Activated CD4-positive, alpha-beta memory T cell treated with anti-CD3 and anti-CD28 coated beads for 36 hours (primary cell): ENCODE measurements around the gene APOC1. TPM values are rescaled to one million over a fixed set of nuclear protein-coding genes. Genes with fewer than 3 reads are reported as not detected.
"Not testable (repeated sequence)": the region's sequence is repeated elsewhere in the genome, so short reads cannot be mapped to it uniquely, and the experiment has no call there.

Source experiments
- CTCF ChIA-PET: fragments of 350-600 bp; sonication (Branson Sonifier 250); formaldehyde crosslinking; loops from one replicate; lab custom pipeline; 2021; ENCODE audit warnings: antibody characterized with exemption, inconsistent platforms; lab: Charles Lee
- POLR2A ChIA-PET: fragments of 350-600 bp; sonication (Branson Sonifier 250); formaldehyde crosslinking; loops from one replicate; lab custom pipeline; 2021; ENCODE audit warnings: antibody characterized with exemption; lab: Charles Lee
- DNase-seq: peaks from one replicate; pipeline ENCODE4 v3.0.0-alpha.2; 2020
- H3K27ac Mint-ChIP-seq: one replicate; pipeline ENCODE4 v1.8.0; 2021; ENCODE audit warnings: mixed read lengths
- H3K27me3 Mint-ChIP-seq: one replicate; pipeline ENCODE4 v1.8.0; 2021; ENCODE audit warnings: mixed read lengths
- H3K36me3 Mint-ChIP-seq: one replicate; pipeline ENCODE4 v1.8.0; 2021; ENCODE audit warnings: mixed read lengths
- H3K4me1 Mint-ChIP-seq: one replicate; pipeline ENCODE4 v1.8.0; 2021; ENCODE audit warnings: low read depth, mixed read lengths
- H3K4me3 Mint-ChIP-seq: one replicate; pipeline ENCODE4 v1.8.0; 2021; ENCODE audit warnings: mild to moderate bottlenecking, mixed read lengths
- H3K9me3 Mint-ChIP-seq: one replicate; pipeline ENCODE4 v1.8.0; 2021; ENCODE audit warnings: mixed read lengths
- intact Hi-C: fragments of 100-400 bp; cut with micrococcal nuclease; formaldehyde crosslinking; loops from one replicate; pipeline ENCODE4 v1.15.1; 2023
- total RNA-seq, 2 experiments: library from RNA; stranded (reverse); gene quantifications; one replicate each; pipeline ENCODE4 v1.2.3, GENCODE V29; 2021

APOC1 gene
- total RNA-seq, 2 experiments from 2014 or later = 1.4 to 2.2 TPM

- POLR2A ChIA-PET = no interaction called here
- CTCF ChIA-PET = no interaction called here
Observed at GRCh38 chr19:44879309-44880065, 34.9 kb upstream of the APOC1 start.

GRCh38 chr19:44882063-44882462, 32.3 kb upstream of the APOC1 start:
- Mint-ChIP-seq H3K27me3 (peaks cover 2% of the 10 kb centered on the region), H3K4me3 (no peak overlapping the region), H3K9me3 (no peaks in the 10 kb centered on the region), H3K27ac (no peak overlapping the region), H3K4me1 (peaks cover 3% of the 10 kb centered on the region), H3K36me3 (no peaks in the 10 kb centered on the region)
- ChIA-PET POLR2A (no interaction called here), CTCF (no interaction called here)
- no peak for DNase-seq
- intact Hi-C loops = no loop called here

More at GRCh38 chr19:44879309-44880065, 34.9 kb upstream of the APOC1 start:
- H3K36me3 Mint-ChIP-seq = no peaks in the 10 kb centered on the region
- peaks cover 5% of the 10 kb centered on the region for H3K4me1 Mint-ChIP-seq
- no peak overlapping the region for H3K27ac Mint-ChIP-seq
- intact Hi-C loops = no loop called here
- H3K27me3 Mint-ChIP-seq = peaks cover 2% of the 10 kb centered on the region
- no peak for DNase-seq
- H3K9me3 Mint-ChIP-seq = no peaks in the 10 kb centered on the region
- no peak overlapping the region for H3K4me3 Mint-ChIP-seq

GRCh38 chr19:44882619-44883397, 31.6 kb upstream of the APOC1 start:
- H3K27me3 Mint-ChIP-seq, H3K36me3 Mint-ChIP-seq, H3K4me1 Mint-ChIP-seq, H3K27ac Mint-ChIP-seq, H3K9me3 Mint-ChIP-seq, intact Hi-C loops, H3K4me3 Mint-ChIP-seq, DNase-seq, POLR2A ChIA-PET: not testable (repeated sequence)
- CTCF ChIA-PET = interaction anchor here (0.7 kb wide), 1 partner anchor 294 kb away, joined by 3 read pairs; no protein-coding TSS in a partner anchor

GRCh38 chr19:44883922-44884321, 30.5 kb upstream of the APOC1 start:
- Mint-ChIP-seq H3K4me1 (no peaks in the 10 kb centered on the region), H3K9me3 (no peaks in the 10 kb centered on the region), H3K36me3 (no peaks in the 10 kb centered on the region), H3K27me3 (peaks cover 2% of the 10 kb centered on the region), H3K27ac (no peak overlapping the region), H3K4me3 (no peak overlapping the region)
- ChIA-PET CTCF (no interaction called here), POLR2A (no interaction called here)
- intact Hi-C loops = no loop called here
- DNase-seq = no peak

GRCh38 chr19:44884566-44884965, 29.8 kb upstream of the APOC1 start:
- Mint-ChIP-seq H3K4me3 (no peak overlapping the region), H3K27me3 (peaks cover 2% of the 10 kb centered on the region), H3K4me1 (peaks cover 2% of the 10 kb centered on the region), H3K27ac (no peak overlapping the region), H3K36me3 (no peaks in the 10 kb centered on the region), H3K9me3 (no peaks in the 10 kb centered on the region)
- POLR2A ChIA-PET = no interaction called here
- intact Hi-C loops = no loop called here
- DNase-seq = no peak
- CTCF ChIA-PET = no interaction called here

- Mint-ChIP-seq H3K27ac (no peak overlapping the region), H3K4me3 (no peak overlapping the region), H3K9me3 (no peaks in the 10 kb centered on the region), H3K36me3 (peaks cover 4% of the 10 kb centered on the region), H3K27me3 (no peaks in the 10 kb centered on the region), H3K4me1 (peaks cover 6% of the 10 kb centered on the region)
- CTCF ChIA-PET = no interaction called here
- POLR2A ChIA-PET = no interaction called here
- DNase-seq = no peak
- intact Hi-C loops = no loop called here
Observed at GRCh38 chr19:44886141-44886540, 28.3 kb upstream of the APOC1 start.

GRCh38 chr19:44887648-44888047, 26.8 kb upstream of the APOC1 start:
- Mint-ChIP-seq H3K27me3 (no peaks in the 10 kb centered on the region), H3K4me3 (no peak overlapping the region), H3K4me1 (peaks cover 17% of the 10 kb centered on the region), H3K27ac (no peak overlapping the region), H3K36me3 (peaks cover 14% of the 10 kb centered on the region), H3K9me3 (no peaks in the 10 kb centered on the region)
- ChIA-PET POLR2A (no interaction called here), CTCF (no interaction called here)
- intact Hi-C loops = no loop called here
- DNase-seq = no peak

- H3K9me3 Mint-ChIP-seq, DNase-seq, H3K4me3 Mint-ChIP-seq, CTCF ChIA-PET, POLR2A ChIA-PET, H3K27me3 Mint-ChIP-seq, H3K27ac Mint-ChIP-seq, intact Hi-C loops: not testable (repeated sequence)
- Mint-ChIP-seq H3K4me1 (peaks cover 24% of the 10 kb centered on the region), H3K36me3 (peaks cover 21% of the 10 kb centered on the region)
Observed at GRCh38 chr19:44888335-44888734, 26.1 kb upstream of the APOC1 start.

GRCh38 chr19:44889830-44890365, 24.5 kb upstream of the APOC1 start:
- Mint-ChIP-seq H3K27ac (peak overlapping the region; percentile 97), H3K9me3 (no peaks in the 10 kb centered on the region), H3K27me3 (no peaks in the 10 kb centered on the region), H3K4me1 (peaks cover 25% of the 10 kb centered on the region), H3K4me3 (peak overlapping the region; percentile 85), H3K36me3 (peaks cover 30% of the 10 kb centered on the region)
- POLR2A ChIA-PET = interaction anchor here (0.7 to 1.0 kb wide), 2 partner anchors 112 to 166 kb away, joined by 3 to 4 read pairs; no protein-coding TSS in a partner anchor
- intact Hi-C loops = loop anchor here (1.0 to 2.0 kb wide), 7 partner anchors 45 to 288 kb away; partner anchors contain the start of genes BLOC1S3, CLASRP, RELB and TRAPPC6A
- CTCF ChIA-PET = interaction anchor here (0.6 to 3.6 kb wide), 8 partner anchors 9 to 289 kb away, joined by 3 to 23 read pairs (median 3); partner anchors contain the start of genes APOE, BLOC1S3 and NECTIN2
- DNase-seq = no peak

GRCh38 chr19:44890366-44891015, 23.9 kb upstream of the APOC1 start:
- Mint-ChIP-seq H3K27ac (peak overlapping the region; percentile 97), H3K27me3 (no peaks in the 10 kb centered on the region), H3K36me3 (peaks cover 33% of the 10 kb centered on the region), H3K4me1 (peaks cover 27% of the 10 kb centered on the region), H3K4me3 (peak overlapping the region; percentile 85), H3K9me3 (no peaks in the 10 kb centered on the region)
- ChIA-PET POLR2A (interaction anchor here (0.6 to 1.0 kb wide), 3 partner anchors 111 to 730 kb away, joined by 3 to 6 read pairs (median 4); no protein-coding TSS in a partner anchor), CTCF (interaction anchor here (0.6 to 3.6 kb wide), 8 partner anchors 10 to 288 kb away, joined by 3 to 23 read pairs (median 3); partner anchors contain the start of genes APOE, BLOC1S3 and NECTIN2)
- DNase-seq = peak; percentile 100
- intact Hi-C loops = loop anchor here (1.0 to 2.0 kb wide), 7 partner anchors 45 to 288 kb away; partner anchors contain the start of genes BLOC1S3, CLASRP, RELB and TRAPPC6A
